Neural cell (in vitro differentiated cells): ENCODE data around the gene KRT10. TPM values are rescaled to one million over a fixed set of nuclear protein-coding genes. Genes with fewer than 3 reads are reported as not detected.

ENCODE experiments used
- H2AFZ ChIP-seq: fragments of 200-600, 300-800 bp; sonication (generic), shearing (Covaris generic); 2 replicates; pipeline ENCODE4 v1.6.0; 2014; ENCODE audit warnings: low read depth, mild to moderate bottlenecking, antibody characterized with exemption, low read length, moderate library complexity
- H3F3A ChIP-seq: fragments of 200-600 bp; shearing (Covaris generic); 2 replicates; pipeline ENCODE4 v1.6.1; 2016; ENCODE audit warnings: mild to moderate bottlenecking, moderate library complexity, mixed read lengths, antibody characterized with exemption, low read length; ENCODE audit not compliant: insufficient read depth, poor library complexity, severe bottlenecking
- H3K27ac ChIP-seq: fragments of 200-600, 300-800 bp; sonication (generic), shearing (Covaris generic); 2 replicates; pipeline ENCODE4 v1.5.1; 2014; ENCODE audit warnings: mild to moderate bottlenecking, low read length, moderate library complexity
- H3K27me3 ChIP-seq: fragments of 300-800, 200-600 bp; sonication (generic), shearing (Covaris generic); 2 replicates; pipeline ENCODE4 v1.6.0; 2014; ENCODE audit warnings: mild to moderate bottlenecking, low read depth, low read length, moderate library complexity; ENCODE audit not compliant: insufficient read depth
- H3K36me3 ChIP-seq: fragments of 300-800, 200-600 bp; sonication (generic), shearing (Covaris generic); 2 replicates; pipeline ENCODE4 v1.5.1; 2014; ENCODE audit warnings: mild to moderate bottlenecking, antibody characterized with exemption, low read length, moderate library complexity; ENCODE audit not compliant: insufficient read depth
- H3K4me2 ChIP-seq: fragments of 300-800, 200-600 bp; sonication (generic), shearing (Covaris generic); 2 replicates; pipeline ENCODE4 v1.6.0; 2014; ENCODE audit warnings: mild to moderate bottlenecking, low read length
- H3K4me3 ChIP-seq: fragments of 300-800, 200-600 bp; sonication (generic), shearing (Covaris generic); 2 replicates; pipeline ENCODE4 v1.5.1; 2014; ENCODE audit warnings: mild to moderate bottlenecking, low read length, moderate library complexity
- H3K79me2 ChIP-seq: fragments of 200-600 bp; shearing (Covaris generic); replicated peaks from 2 replicates; pipeline ENCODE4 v1.6.0; 2014; ENCODE audit warnings: mild to moderate bottlenecking, low read length, moderate library complexity; ENCODE audit not compliant: insufficient read depth
- H3K9ac ChIP-seq: fragments of 300-800, 200-600 bp; sonication (generic), shearing (Covaris generic); 2 replicates; pipeline ENCODE4 v1.6.1; 2016; ENCODE audit warnings: mild to moderate bottlenecking, low read length, mixed read lengths
- H3K9me2 ChIP-seq: fragments of 200-600 bp; shearing (Covaris generic); 2 replicates; pipeline ENCODE4 v1.6.1; 2016; ENCODE audit warnings: mild to moderate bottlenecking, low read length, mixed read lengths; ENCODE audit not compliant: insufficient read depth
- H3K9me3 ChIP-seq: fragments of 200-600, 300-800 bp; sonication (generic), shearing (Covaris generic); 2 replicates; pipeline ENCODE4 v1.6.1; 2016; ENCODE audit warnings: mild to moderate bottlenecking, mixed run types, low read length, moderate library complexity, mixed read lengths
- H4K20me1 ChIP-seq: fragments of 200-600 bp; shearing (Covaris generic); 2 replicates; pipeline ENCODE4 v1.6.1; 2016; ENCODE audit warnings: mild to moderate bottlenecking, mixed run types; ENCODE audit not compliant: insufficient read depth
- CTCF ChIP-seq: fragments of 450-650 bp; IDR thresholded peaks from 2 replicates; pipeline ENCODE4 v1.5.1; 2014; ENCODE audit warnings: antibody characterized with exemption, mild to moderate bottlenecking, moderate library complexity; ENCODE audit not compliant: poor library complexity, severe bottlenecking
- EP300 ChIP-seq: fragments of 450-650 bp; conservative IDR thresholded peaks from 2 replicates; pipeline ENCODE4 v1.6.1; 2014; ENCODE audit warnings: antibody characterized with exemption, mild to moderate bottlenecking, moderate library complexity; ENCODE audit not compliant: poor library complexity, severe bottlenecking
- EZH2 ChIP-seq: fragments of 200-600, 300-800 bp; shearing (Covaris generic), sonication (generic); IDR thresholded peaks from 2 replicates; pipeline ENCODE4 v1.6.1; 2014; ENCODE audit warnings: antibody characterized with exemption, low read length, borderline replicate concordance, mild to moderate bottlenecking; ENCODE audit not compliant: insufficient read depth, poor library complexity, severe bottlenecking
- MXI1 ChIP-seq: fragments of 450-650 bp; conservative IDR thresholded peaks from 2 replicates; pipeline ENCODE4 v1.6.1; 2014; ENCODE audit warnings: antibody characterized with exemption, mild to moderate bottlenecking; ENCODE audit not compliant: poor library complexity, severe bottlenecking
- POLR2AphosphoS5 ChIP-seq: IDR thresholded peaks from 2 replicates; pipeline ENCODE4 v1.6.1; 2012
- RAD21 ChIP-seq: fragments of 450-650 bp; conservative IDR thresholded peaks from 2 replicates; pipeline ENCODE4 v1.6.1; 2014; ENCODE audit warnings: antibody characterized with exemption, mild to moderate bottlenecking, moderate library complexity
- REST ChIP-seq: IDR thresholded peaks from 2 replicates; pipeline ENCODE4 v1.6.1; 2012; ENCODE audit warnings: borderline replicate concordance
- SMC3 ChIP-seq: fragments of 450-650 bp; conservative IDR thresholded peaks from 2 replicates; pipeline ENCODE4 v1.6.1; 2014; ENCODE audit warnings: antibody characterized with exemption, mild to moderate bottlenecking, moderate library complexity; ENCODE audit not compliant: poor library complexity
- TAF1 ChIP-seq: IDR thresholded peaks from 2 replicates; pipeline ENCODE4 v1.6.1; 2012; ENCODE audit warnings: low read depth
- polyA plus RNA-seq: library from polyadenylated mRNA; depleted of rRNA; stranded (reverse); fragments of >200 nt; gene quantifications from 2 replicates; pipeline ENCODE4 v1.2.3, GENCODE V29; 2014

The KRT10 gene
- polyA plus RNA-seq, 1 donor from 2014 or later, result 54.2 TPM

GRCh38 chr17:40870136-40870535 is 47.7 kb upstream of the KRT10 start:
- Histone ChIP-seq H3F3A (no peaks in the 10 kb centered on the region), H3K9ac (no peak overlapping the region), H3K79me2 (no peaks in the 10 kb centered on the region), H3K9me3 (no peaks in the 10 kb centered on the region), H4K20me1 (no peaks in the 10 kb centered on the region), H3K9me2 (no peaks in the 10 kb centered on the region), H3K4me2 (no peak overlapping the region), H3K27ac (no peak overlapping the region), H2AFZ (no peak overlapping the region), H3K27me3 (no peaks in the 10 kb centered on the region), H3K36me3 (no peaks in the 10 kb centered on the region), H3K4me3 (no peak overlapping the region)
- no peak for TF ChIP-seq CTCF
- TF ChIP-seq MXI1, result no peak
- no peak for TF ChIP-seq REST
- no peak for TF ChIP-seq POLR2AphosphoS5
- TF ChIP-seq EZH2, result no peak
- no peak for TF ChIP-seq EP300
- no peak for TF ChIP-seq SMC3
- TF ChIP-seq TAF1, result no peak
- TF ChIP-seq RAD21, result no peak

GRCh38 chr17:40866838-40867237 is 44.4 kb upstream of the KRT10 start, which contains the start of gene KRT12:
TSS of gene KRT12 (minus strand) at chr17:40867223. CDS start at chr17:40867186, 37 bp downstream.
- Histone ChIP-seq H3K4me3 (no peak within 1 kb of the TSS), H3K9ac (no peak within 1 kb of the TSS), H3F3A (no peaks in the 10 kb centered on the region)

More at GRCh38 chr17:40866838-40867237, 44.4 kb upstream of the KRT10 start, which contains the start of gene KRT12:
- Histone ChIP-seq H4K20me1 (no peaks in the 10 kb centered on the region), H3K4me2 (no peak within 1 kb of the TSS), H3K9me2 (no peaks in the 10 kb centered on the region), H3K79me2 (no peaks in the 10 kb centered on the region), H3K27me3 (no peaks in the 10 kb centered on the region), H2AFZ (no peak within 1 kb of the TSS), H3K27ac (no peak within 1 kb of the TSS), H3K36me3 (no peaks in the 10 kb centered on the region), H3K9me3 (no peaks in the 10 kb centered on the region)
- TF ChIP-seq MXI1, result no peak
- TF ChIP-seq TAF1, result no peak
- TF ChIP-seq SMC3, result no peak
- no peak for TF ChIP-seq REST
- no peak for TF ChIP-seq EZH2
- TF ChIP-seq CTCF, result no peak
- no peak for TF ChIP-seq POLR2AphosphoS5
- no peak for TF ChIP-seq RAD21
- no peak for TF ChIP-seq EP300
